HepG2 (cell line): ENCODE results near the gene OPA3. TPM values are rescaled to one million over a fixed set of nuclear protein-coding genes. Genes with fewer than 3 reads are reported as not detected.

Experiments
- NCOA1 ChIP-seq: sonication (generic); formaldehyde crosslinking; IDR thresholded peaks from 2 replicates; pipeline ENCODE4 v1.9.0; 2021; ENCODE audit warnings: missing genetic modification reagents
- NFKB2 ChIP-seq: sonication (generic); formaldehyde crosslinking; IDR thresholded peaks from 2 replicates; pipeline ENCODE4 v1.4.0; 2020; ENCODE audit warnings: missing genetic modification reagents, borderline replicate concordance
- PCBP2 ChIP-seq: fragments of 200-400 bp; formaldehyde crosslinking; optimal IDR thresholded peaks from 2 replicates; pipeline ENCODE3; 2018; ENCODE audit warnings: low read length, low read depth; ENCODE audit not compliant: poor library complexity, severe bottlenecking
- POLR2G ChIP-seq: fragments of 200-400 bp; formaldehyde crosslinking; IDR thresholded peaks from 2 replicates; pipeline ENCODE4 v1.6.1; 2018; ENCODE audit warnings: mild to moderate bottlenecking, low read depth, low read length, moderate library complexity
- RFXANK ChIP-seq: IDR thresholded peaks from 2 replicates; pipeline ENCODE4 v1.6.1; 2016
- SATB2 ChIP-seq: sonication (generic); formaldehyde crosslinking; IDR thresholded peaks from 2 replicates; pipeline ENCODE4 v1.5.0; 2020; ENCODE audit warnings: missing genetic modification reagents
- SIX1 ChIP-seq: sonication (generic); formaldehyde crosslinking; IDR thresholded peaks from 2 replicates; pipeline ENCODE4 v1.4.0; 2020; ENCODE audit warnings: missing genetic modification reagents, borderline replicate concordance
- STAT5B ChIP-seq: sonication (generic); formaldehyde crosslinking; IDR thresholded peaks from 2 replicates; pipeline ENCODE4 v1.4.0; 2020; ENCODE audit warnings: missing genetic modification reagents
- TCF7 ChIP-seq: sonication (generic); IDR thresholded peaks from 2 replicates; pipeline ENCODE4 v1.6.1; 2016; ENCODE audit warnings: antibody characterized with exemption, low read depth
- ZC3H13 ChIP-seq: sonication (generic); formaldehyde crosslinking; IDR thresholded peaks from 2 replicates; pipeline ENCODE4 v1.8.1; 2023; ENCODE audit warnings: mild to moderate bottlenecking, missing genetic modification reagents, moderate library complexity
- ZFX ChIP-seq: sonication (generic); formaldehyde crosslinking; IDR thresholded peaks from 2 replicates; pipeline ENCODE4 v1.4.0; 2020; ENCODE audit warnings: mild to moderate bottlenecking, low read depth, missing genetic modification reagents, moderate library complexity
- ZNF138 ChIP-seq: sonication (generic); formaldehyde crosslinking; IDR thresholded peaks from 2 replicates; pipeline ENCODE4 v1.5.0; 2020; ENCODE audit warnings: mild to moderate bottlenecking, low read depth, missing genetic modification reagents
- ZNF17 ChIP-seq: sonication (generic); formaldehyde crosslinking; IDR thresholded peaks from 2 replicates; pipeline ENCODE4 v1.5.0; 2020; ENCODE audit warnings: mild to moderate bottlenecking, missing genetic modification reagents
- ZNF44 ChIP-seq: sonication (generic); formaldehyde crosslinking; IDR thresholded peaks from 2 replicates; pipeline ENCODE4 v1.5.1; 2020; ENCODE audit warnings: mild to moderate bottlenecking, missing genetic modification reagents
- ZNF652 ChIP-seq: IDR thresholded peaks from 2 replicates; pipeline ENCODE4 v1.6.1; 2016; ENCODE audit warnings: low read depth, borderline replicate concordance
- ZNF720 ChIP-seq: sonication (generic); formaldehyde crosslinking; IDR thresholded peaks from 2 replicates; pipeline ENCODE4 v1.4.0; 2020; ENCODE audit warnings: missing genetic modification reagents
- polyA plus RNA-seq, 8 experiments: library from polyadenylated mRNA; depleted of rRNA in 3 of 8; stranded (reverse) in 7 of 8; unstranded in 1 of 8; fragments of >200 nt; fragmentation: Illumina TruSeq in 4 of 8; extraction: Trizol in 4 of 8; gene quantifications; 2 replicates each; pipeline versions ENCODE4 v1.2.1 to v1.2.3, GENCODE V29; 2011 to 2016; ENCODE audit warnings: low read depth in 4 of 8, missing spikeins in 1 of 8, mixed read lengths in 1 of 8; ENCODE audit not compliant: insufficient read depth in 1 of 8
- total RNA-seq, 5 experiments: library from RNA; depleted of rRNA; stranded (reverse); fragments of >200 nt; fragmentation: Illumina TruSeq; extraction: Trizol; gene quantifications; 2 replicates each; pipeline ENCODE4 v1.2.3, GENCODE V29; 2016; ENCODE audit warnings: low read depth in 1 of 5
- TF ChIP-seq, protein P1 (sequence below): sonication (generic); formaldehyde crosslinking; IDR thresholded peaks from 2 replicates; pipeline ENCODE4 v1.4.0; 2020; ENCODE audit warnings: low read depth, mild to moderate bottlenecking, missing genetic modification reagents
- TF ChIP-seq, protein P2 (sequence below): sonication (generic); formaldehyde crosslinking; conservative IDR thresholded peaks from 2 replicates; pipeline ENCODE4 v1.8.0; 2022; ENCODE audit warnings: missing genetic modification reagents
- TF ChIP-seq, protein P3 (sequence below): sonication (generic); formaldehyde crosslinking; IDR thresholded peaks from 2 replicates; pipeline ENCODE4 v1.9.0; 2022; ENCODE audit warnings: low read depth, missing genetic modification reagents
- TF ChIP-seq, protein P4 (sequence below): sonication (generic); formaldehyde crosslinking; IDR thresholded peaks from 2 replicates; pipeline ENCODE4 v1.4.0; 2020; ENCODE audit warnings: missing genetic modification reagents; ENCODE audit errors: not compliant biosample characterization
- TF ChIP-seq, protein P5 (sequence below): sonication (generic); formaldehyde crosslinking; IDR thresholded peaks from 2 replicates; pipeline ENCODE4 v1.5.0; 2020; ENCODE audit warnings: mild to moderate bottlenecking, missing genetic modification reagents, borderline replicate concordance
- TF ChIP-seq, protein P6 (sequence below): sonication (generic); formaldehyde crosslinking; IDR thresholded peaks from 2 replicates; pipeline ENCODE4 v1.5.0; 2020; ENCODE audit warnings: missing genetic modification reagents

The OPA3 gene
- total and polyA plus RNA-seq, 2 of the 13 experiments (the other 11 are each of a cell fraction or from before 2014, with no cell fraction given): 8.3 to 17.7 TPM

DNA sequence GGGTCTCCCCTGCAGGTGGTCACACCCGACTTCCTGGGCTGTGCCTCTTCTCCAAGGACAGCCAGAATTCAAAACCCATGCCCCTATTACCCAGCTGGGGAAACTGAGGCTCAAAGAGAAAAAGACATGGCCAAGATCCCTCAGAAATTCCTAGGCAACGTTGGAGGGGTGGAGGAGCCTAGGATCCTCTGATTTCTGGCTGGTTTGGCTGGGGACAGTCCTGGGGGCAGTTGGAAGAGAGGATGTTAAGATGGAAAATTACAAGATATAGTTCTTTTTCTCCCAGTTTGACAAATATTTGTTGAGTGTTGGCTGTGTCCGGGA lies 74.9 kb downstream of the OPA3 start (continued):
- TF ChIP-seq, protein P1, sequence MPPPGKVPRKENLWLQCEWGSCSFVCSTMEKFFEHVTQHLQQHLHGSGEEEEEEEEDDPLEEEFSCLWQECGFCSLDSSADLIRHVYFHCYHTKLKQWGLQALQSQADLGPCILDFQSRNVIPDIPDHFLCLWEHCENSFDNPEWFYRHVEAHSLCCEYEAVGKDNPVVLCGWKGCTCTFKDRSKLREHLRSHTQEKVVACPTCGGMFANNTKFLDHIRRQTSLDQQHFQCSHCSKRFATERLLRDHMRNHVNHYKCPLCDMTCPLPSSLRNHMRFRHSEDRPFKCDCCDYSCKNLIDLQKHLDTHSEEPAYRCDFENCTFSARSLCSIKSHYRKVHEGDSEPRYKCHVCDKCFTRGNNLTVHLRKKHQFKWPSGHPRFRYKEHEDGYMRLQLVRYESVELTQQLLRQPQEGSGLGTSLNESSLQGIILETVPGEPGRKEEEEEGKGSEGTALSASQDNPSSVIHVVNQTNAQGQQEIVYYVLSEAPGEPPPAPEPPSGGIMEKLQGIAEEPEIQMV (CRISPR knock-in tag): no peak
- no peak for TF ChIP-seq SATB2 (CRISPR knock-in tag)
- TF ChIP-seq TCF7: no peak
- peak; percentile 3; the same call in 1 of the 2 replicates for TF ChIP-seq POLR2G
- TF ChIP-seq, protein P2, sequence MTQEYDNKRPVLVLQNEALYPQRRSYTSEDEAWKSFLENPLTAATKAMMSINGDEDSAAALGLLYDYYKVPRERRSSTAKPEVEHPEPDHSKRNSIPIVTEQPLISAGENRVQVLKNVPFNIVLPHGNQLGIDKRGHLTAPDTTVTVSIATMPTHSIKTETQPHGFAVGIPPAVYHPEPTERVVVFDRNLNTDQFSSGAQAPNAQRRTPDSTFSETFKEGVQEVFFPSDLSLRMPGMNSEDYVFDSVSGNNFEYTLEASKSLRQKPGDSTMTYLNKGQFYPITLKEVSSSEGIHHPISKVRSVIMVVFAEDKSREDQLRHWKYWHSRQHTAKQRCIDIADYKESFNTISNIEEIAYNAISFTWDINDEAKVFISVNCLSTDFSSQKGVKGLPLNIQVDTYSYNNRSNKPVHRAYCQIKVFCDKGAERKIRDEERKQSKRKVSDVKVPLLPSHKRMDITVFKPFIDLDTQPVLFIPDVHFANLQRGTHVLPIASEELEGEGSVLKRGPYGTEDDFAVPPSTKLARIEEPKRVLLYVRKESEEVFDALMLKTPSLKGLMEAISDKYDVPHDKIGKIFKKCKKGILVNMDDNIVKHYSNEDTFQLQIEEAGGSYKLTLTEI (CRISPR knock-in tag): no peak
- TF ChIP-seq, protein P3, sequence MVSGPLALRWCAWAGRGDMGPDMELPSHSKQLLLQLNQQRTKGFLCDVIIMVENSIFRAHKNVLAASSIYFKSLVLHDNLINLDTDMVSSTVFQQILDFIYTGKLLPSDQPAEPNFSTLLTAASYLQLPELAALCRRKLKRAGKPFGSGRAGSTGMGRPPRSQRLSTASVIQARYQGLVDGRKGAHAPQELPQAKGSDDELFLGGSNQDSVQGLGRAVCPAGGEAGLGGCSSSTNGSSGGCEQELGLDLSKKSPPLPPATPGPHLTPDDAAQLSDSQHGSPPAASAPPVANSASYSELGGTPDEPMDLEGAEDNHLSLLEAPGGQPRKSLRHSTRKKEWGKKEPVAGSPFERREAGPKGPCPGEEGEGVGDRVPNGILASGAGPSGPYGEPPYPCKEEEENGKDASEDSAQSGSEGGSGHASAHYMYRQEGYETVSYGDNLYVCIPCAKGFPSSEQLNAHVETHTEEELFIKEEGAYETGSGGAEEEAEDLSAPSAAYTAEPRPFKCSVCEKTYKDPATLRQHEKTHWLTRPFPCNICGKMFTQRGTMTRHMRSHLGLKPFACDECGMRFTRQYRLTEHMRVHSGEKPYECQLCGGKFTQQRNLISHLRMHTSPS: no peak
- TF ChIP-seq ZNF720: no peak
- TF ChIP-seq NFKB2 (CRISPR knock-in tag): no peak
- TF ChIP-seq ZC3H13: 0 out of 2 replicates have a peak, but pooled peaks have one; percentile 20
- TF ChIP-seq, protein P4, sequence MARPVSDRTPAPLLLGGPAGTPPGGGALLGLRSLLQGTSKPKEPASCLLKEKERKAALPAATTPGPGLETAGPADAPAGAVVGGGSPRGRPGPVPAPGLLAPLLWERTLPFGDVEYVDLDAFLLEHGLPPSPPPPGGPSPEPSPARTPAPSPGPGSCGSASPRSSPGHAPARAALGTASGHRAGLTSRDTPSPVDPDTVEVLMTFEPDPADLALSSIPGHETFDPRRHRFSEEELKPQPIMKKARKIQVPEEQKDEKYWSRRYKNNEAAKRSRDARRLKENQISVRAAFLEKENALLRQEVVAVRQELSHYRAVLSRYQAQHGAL (CRISPR knock-in tag): no peak
- TF ChIP-seq STAT5B (CRISPR knock-in tag): no peak
- no peak for TF ChIP-seq ZNF138 (CRISPR knock-in tag)
- TF ChIP-seq, protein P5, sequence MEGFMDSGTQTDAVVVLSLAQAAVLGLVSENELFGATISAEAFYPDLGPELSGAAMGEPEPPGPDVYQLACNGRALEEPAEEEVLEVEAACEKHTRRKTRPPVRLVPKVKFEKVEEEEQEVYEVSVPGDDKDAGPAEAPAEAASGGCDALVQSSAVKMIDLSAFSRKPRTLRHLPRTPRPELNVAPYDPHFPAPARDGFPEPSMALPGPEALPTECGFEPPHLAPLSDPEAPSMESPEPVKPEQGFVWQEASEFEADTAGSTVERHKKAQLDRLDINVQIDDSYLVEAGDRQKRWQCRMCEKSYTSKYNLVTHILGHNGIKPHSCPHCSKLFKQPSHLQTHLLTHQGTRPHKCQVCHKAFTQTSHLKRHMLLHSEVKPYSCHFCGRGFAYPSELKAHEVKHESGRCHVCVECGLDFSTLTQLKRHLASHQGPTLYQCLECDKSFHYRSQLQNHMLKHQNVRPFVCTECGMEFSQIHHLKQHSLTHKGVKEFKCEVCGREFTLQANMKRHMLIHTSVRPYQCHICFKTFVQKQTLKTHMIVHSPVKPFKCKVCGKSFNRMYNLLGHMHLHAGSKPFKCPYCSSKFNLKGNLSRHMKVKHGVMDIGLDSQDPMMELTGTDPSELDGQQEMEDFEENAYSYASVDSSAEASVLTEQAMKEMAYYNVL (CRISPR knock-in tag): 0 out of 2 replicates have a peak, but pooled peaks have one; percentile 43
- no peak for TF ChIP-seq SIX1 (CRISPR knock-in tag)
- 0 out of 2 replicates have a peak, but pooled peaks have one; percentile 6 for TF ChIP-seq ZFX
- no peak for TF ChIP-seq NCOA1 (CRISPR knock-in tag)
- no peak for TF ChIP-seq PCBP2
- no peak for TF ChIP-seq RFXANK
- TF ChIP-seq ZNF44 (CRISPR knock-in tag): no peak
- no peak for TF ChIP-seq ZNF652 (CRISPR knock-in tag)
- TF ChIP-seq, protein P6, sequence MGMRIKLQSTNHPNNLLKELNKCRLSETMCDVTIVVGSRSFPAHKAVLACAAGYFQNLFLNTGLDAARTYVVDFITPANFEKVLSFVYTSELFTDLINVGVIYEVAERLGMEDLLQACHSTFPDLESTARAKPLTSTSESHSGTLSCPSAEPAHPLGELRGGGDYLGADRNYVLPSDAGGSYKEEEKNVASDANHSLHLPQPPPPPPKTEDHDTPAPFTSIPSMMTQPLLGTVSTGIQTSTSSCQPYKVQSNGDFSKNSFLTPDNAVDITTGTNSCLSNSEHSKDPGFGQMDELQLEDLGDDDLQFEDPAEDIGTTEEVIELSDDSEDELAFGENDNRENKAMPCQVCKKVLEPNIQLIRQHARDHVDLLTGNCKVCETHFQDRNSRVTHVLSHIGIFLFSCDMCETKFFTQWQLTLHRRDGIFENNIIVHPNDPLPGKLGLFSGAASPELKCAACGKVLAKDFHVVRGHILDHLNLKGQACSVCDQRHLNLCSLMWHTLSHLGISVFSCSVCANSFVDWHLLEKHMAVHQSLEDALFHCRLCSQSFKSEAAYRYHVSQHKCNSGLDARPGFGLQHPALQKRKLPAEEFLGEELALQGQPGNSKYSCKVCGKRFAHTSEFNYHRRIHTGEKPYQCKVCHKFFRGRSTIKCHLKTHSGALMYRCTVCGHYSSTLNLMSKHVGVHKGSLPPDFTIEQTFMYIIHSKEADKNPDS: no peak
- no peak for TF ChIP-seq ZNF17 (CRISPR knock-in tag)
